NB4 (cell line): Measurements from ENCODE around the gene GARIN5A.

Experiments
- POLR2A ChIP-seq: IDR thresholded peaks from 2 replicates; pipeline ENCODE4 v1.6.1; 2011; ENCODE audit warnings: mild to moderate bottlenecking; ENCODE audit not compliant: insufficient read length; ENCODE audit errors: extremely low read depth
- TF ChIP-seq, protein P1 (sequence below): IDR thresholded peaks from one replicate; pipeline ENCODE4 v1.5.1; 2012; ENCODE audit warnings: low read depth, low read length
- TF ChIP-seq, protein P2 (sequence below): IDR thresholded peaks from 2 replicates; pipeline ENCODE4 v1.6.1; 2011; ENCODE audit warnings: low read depth, low read length

DNA sequence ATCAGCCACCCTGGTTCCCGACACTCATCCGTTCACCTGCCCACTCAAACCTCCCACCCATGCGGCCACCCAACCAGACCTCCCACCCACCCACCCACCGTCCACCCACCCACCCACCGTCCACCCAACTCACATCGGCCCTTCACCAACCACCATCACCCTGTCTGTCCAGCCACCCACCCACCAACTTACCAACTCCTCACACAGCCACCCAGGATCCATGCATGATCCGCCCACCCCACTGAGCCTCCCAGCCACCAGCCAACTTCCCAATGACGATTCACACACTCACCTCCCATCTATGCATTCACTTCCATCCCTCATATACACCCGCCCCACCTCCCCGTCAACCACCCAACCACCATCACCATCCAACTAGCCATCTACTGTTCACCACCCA, 30.1 kb upstream of the GARIN5A start:
- TF ChIP-seq, protein P1, sequence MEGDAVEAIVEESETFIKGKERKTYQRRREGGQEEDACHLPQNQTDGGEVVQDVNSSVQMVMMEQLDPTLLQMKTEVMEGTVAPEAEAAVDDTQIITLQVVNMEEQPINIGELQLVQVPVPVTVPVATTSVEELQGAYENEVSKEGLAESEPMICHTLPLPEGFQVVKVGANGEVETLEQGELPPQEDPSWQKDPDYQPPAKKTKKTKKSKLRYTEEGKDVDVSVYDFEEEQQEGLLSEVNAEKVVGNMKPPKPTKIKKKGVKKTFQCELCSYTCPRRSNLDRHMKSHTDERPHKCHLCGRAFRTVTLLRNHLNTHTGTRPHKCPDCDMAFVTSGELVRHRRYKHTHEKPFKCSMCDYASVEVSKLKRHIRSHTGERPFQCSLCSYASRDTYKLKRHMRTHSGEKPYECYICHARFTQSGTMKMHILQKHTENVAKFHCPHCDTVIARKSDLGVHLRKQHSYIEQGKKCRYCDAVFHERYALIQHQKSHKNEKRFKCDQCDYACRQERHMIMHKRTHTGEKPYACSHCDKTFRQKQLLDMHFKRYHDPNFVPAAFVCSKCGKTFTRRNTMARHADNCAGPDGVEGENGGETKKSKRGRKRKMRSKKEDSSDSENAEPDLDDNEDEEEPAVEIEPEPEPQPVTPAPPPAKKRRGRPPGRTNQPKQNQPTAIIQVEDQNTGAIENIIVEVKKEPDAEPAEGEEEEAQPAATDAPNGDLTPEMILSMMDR = no peak
- TF ChIP-seq, protein P2, sequence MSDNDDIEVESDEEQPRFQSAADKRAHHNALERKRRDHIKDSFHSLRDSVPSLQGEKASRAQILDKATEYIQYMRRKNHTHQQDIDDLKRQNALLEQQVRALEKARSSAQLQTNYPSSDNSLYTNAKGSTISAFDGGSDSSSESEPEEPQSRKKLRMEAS = no peak
- no peak for TF ChIP-seq POLR2A
